Activated naive CD4-positive, alpha-beta T cell (primary cell): ENCODE measurements around the gene NPAS2.

Experiments
- DNase-seq, 4 experiments: peaks; one replicate each; lab custom pipeline; 2025; lab: John Stamatoyannopoulos, UW

The NPAS2 gene

DNA sequence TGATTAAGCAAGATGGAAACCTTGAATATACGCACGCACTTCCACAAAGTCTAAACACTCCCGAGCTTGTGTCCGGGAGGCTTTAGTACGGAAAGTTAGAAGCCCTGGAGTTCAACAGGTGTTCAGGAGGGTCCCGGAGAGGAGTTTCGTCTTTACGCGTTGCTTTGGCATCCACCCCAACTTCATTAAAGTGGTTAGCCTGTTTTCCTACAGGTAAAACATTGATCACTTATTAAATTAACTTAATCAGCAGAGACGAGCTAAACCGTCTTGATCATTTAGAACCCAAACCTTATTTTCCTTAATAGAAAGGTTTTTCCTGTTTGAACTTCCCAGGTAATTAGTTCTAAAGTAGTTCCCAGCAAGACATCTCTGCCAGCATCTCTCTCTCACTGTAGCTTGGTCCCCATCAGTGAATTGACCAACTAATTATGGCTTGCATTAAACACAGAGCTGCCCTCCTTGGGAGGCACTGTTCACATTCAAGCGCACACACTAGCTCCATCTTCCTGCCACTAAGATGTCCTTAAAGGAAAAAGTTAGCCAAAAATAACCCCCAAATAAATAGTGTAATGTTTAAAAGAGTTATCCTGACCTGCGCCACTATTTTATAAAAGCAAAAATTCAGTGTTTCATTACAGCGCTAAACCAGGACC lies 1.4 kb downstream of the NPAS2 start:
- no peak for DNase-seq

DNA sequence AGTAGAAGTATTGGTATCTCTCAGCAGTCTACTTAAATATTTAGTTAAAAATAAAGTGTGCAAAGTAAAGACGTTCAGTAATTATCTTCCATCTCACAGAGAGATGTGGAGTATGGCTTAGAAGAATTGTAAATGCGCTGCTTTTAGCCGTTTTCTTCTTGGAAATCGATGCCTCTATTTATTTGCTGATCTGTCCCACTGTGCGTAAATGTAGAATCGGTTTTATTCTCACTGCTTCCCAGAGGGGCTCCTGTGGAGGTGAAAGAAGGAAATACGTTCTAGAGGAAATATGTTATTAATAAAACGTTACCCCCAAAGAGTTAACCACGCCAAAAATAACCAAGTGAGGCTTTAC lies 1.9 kb downstream of the NPAS2 start:
- no peak for DNase-seq

DNA sequence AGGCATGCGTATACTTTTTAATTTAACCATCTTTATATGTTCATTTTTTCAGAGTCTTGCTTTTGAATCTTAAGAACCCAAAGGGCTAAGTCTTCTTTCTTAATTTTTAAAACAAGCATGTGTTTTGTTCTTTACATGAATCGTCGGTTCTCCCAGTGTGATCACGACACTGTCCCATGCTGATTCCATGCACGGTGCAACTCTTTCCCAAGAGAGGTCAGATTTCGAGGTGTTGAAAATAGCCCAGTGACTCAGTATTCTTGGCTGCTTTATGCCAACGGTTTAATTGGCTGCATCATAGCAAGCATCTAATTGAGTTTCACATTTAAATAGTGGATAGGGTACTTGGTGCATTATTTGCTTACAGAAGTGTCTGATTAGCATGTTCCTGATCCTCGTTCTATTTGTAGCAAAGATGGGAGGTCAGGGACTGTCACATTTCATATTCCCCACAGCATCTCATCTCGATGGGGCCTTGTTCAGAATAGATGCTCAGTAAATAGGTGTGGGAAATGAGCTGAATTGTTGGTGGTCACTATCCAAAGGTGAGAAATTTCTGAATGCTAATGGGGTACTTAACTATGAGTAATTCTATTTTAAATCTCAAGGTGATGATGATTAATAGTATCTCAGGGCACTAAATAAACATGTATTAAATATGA lies 2.8 kb downstream of the NPAS2 start:
- no peak for DNase-seq

DNA sequence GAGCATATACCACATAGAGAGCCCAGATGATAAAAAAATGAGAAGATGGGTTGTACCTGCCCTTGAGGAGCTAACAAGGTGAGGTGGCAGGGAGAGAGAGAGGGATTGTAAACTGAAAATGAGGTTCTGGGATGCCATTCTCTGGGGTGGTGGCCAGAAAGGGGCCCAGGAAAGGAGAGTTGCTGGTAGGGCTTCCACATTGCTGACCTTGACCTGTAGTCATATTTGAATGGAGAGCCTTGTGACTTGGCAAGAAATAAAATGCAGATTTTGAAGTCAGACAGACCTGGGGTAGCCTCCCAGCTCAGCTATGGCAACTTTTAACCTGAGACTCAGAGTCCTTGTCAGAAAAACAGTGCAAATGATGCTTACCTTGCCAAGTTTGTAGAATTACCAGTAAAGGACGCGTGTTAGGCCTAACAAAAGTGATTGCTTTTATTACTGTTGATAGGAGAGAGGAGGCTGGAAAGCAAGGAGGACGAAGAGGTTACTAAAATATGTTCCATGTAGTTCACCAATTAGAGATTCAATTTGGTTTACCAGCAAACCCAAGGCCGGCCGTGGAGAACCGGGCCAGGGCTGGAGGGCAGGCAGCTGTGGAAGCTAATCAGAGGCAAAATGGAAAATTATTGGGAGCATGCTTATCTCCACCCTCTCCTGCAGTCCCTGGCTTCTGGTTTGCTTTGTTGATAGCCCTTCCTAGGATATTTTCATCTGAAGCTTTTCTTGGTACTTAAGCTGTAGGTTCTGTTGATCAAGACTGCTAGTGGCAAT lies 3.9 kb downstream of the NPAS2 start:
- no peak for DNase-seq

DNA sequence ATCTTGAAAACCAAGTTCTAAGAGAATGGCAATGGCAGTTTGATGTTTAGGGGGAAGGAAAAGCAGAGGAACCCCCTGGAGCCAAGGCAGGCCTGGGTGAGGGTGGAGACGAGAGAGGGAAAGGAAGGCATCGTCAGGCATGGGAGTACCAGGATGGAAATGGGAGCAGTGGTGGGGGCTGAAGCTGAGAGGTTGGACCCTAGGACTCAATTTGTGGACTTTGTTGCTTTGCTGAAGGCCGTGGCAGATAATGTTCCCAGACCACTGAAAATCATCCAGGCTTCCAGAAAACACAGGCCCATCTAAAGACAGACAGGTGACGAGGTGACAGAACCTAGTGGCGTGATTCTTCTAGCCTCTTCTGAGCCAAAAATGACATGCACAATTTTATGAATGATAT lies 4.9 kb downstream of the NPAS2 start:
- no peak for DNase-seq

DNA sequence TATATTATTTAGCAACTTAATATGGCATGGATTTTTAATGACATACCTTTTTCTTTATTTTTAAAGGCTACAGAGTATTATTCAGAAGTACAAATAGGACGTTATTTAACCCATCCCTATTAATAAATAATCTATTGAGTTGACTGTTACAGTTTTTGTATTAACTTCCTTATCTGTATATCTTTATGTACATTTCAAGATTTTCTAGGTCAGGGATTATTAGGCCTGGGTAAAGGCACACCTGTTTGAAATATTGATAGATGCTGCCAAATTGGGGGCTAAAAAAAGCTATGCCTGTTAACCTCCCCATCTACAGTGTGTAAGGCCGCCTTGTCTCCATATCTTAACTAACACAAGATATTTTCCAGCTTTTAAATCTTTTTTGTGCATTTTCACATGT lies 6.6 kb downstream of the NPAS2 start:
- DNase-seq = no peak

DNA sequence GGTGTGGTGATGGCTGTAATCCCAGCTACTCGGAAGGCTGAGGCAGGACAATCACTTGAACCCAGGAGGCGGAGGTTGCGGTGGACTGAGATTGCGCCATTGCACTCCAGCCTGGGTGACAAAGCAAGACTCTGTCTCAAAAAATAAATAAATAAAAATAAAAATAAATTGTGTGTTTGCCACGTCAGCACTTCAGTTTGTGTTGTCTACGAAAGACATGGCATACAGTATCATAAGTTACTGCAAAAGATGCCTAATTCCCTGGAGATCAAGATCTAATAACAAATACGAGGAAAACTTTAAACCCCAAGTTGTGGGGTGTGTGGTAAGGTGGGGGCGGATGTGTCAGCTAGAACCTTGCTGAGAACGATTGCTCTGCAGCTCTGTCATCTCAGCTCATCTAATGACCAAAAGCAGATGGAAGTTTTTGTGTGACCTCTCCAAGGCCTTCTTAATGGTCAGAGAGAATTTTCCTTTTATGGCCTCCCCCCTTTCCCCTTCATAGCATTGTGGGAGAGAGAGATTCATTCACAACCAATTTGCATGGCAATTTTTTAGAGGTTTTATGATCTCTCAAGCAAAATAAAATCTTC lies 11.3 kb downstream of the NPAS2 start:
- no peak for DNase-seq

DNA sequence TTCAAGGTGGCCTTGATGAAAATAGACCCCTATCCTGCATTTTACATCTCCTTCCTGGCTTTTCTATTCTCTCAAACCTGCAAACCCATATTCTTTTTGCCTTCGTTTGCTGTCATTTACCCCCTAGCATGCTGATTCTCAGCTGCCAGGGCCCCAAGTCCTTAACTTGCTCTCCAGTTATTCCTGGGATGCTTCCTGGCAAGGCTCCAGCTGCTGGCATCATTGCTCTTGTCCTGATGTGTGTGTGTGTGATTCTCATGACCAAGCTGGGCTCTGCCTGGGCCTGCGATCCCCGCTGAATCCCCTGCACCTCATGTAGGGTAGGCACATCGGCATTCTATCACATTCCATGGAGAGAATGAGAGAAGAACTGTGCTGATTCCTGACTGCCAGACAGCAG lies 11.9 kb downstream of the NPAS2 start:
- no peak for DNase-seq

DNA sequence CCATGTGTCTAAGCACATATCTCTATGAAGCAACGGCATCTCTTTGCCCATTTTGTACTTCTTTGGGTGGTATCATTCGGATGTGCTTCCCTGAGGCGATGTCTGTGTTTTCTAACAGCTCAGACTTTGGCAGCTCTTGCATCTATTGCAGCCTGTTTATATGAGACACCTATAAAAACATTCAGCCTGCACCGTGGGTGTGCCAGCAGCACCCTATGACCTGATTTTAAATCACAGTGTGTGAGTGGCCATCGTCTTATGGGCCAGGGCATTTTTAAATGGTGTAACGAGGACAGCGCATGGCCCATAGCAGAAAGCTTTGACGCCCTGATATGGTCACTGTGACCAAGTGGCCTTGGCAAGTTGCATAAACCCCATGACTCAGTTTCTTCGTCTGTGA lies 12.9 kb downstream of the NPAS2 start:
- DNase-seq = no peak

DNA sequence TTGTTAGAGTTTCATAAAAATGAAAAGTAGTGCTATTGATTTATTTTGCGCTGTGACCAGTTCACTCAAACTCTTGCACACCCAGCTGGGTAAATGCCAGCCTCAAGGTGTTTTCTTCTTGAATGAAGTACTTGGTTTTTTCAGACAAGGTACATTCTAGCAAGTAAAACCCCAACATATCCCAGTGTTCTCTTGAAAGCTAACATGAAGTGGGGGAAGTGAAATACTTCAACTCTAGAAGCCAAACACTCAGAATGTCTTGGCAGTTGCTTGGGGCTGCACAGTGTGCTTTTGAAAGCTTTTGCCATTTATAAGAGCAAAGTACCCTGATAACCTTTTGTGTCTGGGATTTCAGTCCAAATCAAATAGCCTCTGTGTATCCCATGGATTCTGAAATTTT lies 13.4 kb downstream of the NPAS2 start:
- DNase-seq = no peak

DNA sequence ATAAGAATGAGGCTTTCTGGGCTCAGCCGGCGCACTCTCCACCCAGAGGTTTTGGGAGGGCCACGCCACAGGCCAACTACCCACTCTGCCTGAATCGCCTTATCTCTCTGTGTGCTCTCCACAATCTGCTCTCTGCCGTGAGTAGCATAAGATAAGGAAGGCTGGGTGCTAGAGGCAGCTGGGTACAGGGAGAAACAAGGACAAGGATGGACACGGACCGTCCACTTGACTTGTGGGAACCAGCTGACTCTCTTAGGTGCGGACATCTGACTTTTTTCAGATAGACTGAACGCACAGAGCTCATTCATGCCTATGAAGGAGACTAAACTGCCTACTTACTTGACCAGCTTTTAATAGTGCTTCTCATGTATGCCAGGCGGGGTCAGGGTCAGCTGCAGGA lies 14.3 kb downstream of the NPAS2 start:
- no peak for DNase-seq

DNA sequence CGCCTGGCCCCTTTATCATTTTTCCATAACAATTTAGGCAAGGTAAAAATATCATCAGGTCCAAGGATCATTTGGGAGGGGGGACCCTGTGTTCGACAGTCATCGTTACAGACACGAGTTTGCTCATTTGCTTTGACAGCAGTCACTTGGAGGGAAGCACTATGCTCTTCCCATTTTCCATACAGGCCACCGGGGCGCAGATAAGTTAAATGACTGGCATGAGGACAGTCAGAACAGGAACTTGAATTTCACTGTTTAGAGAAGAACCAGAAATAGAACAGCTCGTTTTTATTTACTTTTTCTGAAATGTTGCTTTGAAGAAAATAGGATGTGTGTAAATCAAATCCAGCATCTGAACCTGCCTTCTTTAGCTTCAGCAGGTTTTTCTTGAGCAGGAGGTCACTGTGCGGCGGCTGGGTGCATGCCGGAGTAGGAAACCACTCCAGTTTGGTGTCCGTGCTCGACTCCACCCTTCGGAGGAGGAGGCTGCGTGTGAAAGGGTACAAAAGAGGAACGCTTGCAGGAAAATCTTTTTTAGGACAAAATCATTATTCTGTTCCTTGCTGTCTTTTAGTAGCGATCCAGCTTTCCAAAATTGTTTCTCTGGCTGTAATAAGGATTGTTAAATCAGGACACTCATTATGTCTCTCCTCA lies 15.2 kb downstream of the NPAS2 start:
- DNase-seq = no peak

DNA sequence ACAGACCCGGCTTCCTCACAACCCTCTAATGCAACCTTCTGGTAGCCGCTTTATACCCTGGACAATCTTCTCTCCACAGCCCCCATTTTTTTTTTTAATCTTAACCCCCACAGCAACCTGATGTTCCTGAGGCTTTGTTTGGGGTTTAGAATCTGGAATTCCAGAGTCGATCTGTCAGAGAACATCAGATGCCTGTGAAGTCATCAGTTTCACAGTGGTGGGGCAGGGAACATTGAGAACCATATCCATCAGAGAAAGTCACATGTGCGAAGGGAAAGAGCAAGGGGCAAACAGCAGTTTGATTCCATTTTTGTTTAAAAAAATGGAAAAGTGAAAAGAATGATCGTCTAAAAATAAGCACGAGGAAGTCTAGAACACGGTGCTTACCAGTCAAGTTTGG lies 20.6 kb downstream of the NPAS2 start:
- no peak for DNase-seq

DNA sequence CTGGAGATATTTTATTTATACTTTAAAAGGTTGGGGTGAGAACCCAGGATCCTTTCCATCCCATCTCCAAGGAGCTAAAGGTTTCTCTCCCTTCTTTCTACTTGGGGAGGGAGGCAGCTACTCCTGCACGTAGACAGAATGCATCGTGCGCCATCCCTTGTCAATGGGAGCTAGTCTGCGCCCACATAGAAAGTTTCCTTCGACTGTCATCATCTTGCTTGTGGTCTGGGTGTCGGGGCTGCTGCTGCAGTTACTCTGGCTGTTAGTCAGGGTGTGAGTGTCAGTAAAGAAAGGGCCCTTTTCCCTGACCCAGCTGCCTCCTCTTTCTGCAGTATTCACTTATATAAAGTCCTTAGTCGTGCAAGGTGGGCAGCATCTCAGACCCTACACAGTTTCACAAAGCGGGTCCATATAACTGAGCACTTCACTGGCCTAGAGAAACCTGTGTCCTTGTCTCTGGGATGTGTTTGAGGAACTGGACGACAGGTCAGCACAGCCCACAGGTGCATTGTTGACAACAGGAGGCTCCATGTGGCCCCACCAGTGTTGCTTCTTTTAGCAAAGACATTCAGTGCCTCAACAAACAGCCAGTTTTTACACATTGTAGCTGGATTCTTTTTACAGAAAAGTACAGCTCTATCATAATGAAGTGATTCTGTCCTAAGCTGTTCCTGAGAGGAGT lies 22.4 kb downstream of the NPAS2 start:
- DNase-seq = no peak

DNA sequence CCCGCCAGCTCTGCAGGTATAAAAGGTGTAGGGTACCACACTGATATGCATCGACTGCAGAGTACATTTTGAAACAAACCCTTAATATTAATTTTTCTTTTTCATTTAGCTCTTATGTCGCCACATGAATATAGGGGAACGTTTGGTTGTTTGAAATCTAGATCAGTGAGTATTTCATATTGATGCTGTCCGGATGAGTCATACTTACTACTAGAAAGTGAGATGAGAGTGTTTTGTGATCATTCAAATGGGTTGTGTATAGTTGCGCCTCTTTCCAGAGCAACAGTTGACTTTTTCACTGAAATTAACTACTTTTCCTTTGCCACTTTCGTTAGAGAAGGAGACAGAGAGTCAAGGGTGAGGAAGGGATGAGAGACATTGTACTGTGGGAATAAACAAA lies 24.6 kb downstream of the NPAS2 start:
- no peak for DNase-seq

DNA sequence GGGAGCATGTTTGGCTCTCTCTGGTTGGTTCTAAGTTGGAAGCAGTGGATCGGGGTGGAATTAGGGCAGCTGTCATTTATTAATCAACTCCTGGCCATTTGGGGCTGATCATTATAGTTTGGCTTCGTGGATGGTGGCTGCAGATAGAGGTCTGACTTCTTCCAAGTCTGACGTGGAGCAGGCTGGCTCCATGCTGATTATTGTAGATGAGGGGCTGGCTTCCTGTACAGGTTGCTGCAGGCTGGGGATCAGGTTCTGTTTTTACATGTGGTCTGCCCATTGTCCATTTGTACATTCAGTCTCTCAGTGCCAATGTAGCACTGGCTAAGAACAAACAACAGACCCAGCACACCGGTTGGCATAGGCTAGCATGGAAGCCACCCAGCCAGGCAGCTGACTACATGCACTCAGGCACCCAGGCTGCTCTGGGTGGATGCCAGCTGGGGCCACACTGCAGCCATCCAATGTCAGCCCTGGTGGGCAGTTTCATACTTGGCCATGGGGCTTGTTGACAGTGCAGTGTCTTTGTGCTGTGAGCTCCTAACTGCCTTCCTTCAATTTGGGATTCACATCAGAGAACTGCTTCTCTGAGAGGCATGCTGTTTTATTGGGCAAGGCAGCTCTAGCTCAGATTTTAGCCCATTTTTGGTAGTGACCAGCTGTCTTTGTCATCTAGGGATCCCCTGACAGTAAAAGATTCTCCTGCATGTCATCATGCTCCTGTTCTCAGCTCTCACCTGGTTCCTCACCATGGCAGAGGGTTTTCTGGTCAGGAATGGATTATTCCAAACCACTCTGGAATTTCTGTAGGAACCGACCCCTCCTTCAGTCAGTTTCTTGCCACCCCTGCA lies 25.4 kb downstream of the NPAS2 start:
- no peak for DNase-seq

DNA sequence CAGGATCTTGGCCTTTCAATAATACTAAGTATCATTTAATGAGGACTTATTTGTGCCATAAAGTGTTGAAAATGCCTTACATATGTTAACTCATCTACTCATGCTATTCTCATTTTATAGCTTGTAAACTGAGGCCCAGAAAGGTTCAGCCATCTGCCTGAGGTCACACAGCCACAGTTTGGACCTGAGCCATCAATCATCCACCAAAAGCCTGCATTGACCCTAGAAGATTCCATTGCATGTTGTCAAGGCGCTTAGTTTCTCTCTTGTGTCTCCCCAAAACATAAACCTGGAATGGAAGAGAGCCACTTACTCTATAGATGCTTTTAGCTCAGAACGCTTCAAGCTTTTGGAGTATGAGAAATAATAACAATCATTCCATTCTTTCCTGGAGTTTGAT lies 26.8 kb downstream of the NPAS2 start:
- no peak for DNase-seq

DNA sequence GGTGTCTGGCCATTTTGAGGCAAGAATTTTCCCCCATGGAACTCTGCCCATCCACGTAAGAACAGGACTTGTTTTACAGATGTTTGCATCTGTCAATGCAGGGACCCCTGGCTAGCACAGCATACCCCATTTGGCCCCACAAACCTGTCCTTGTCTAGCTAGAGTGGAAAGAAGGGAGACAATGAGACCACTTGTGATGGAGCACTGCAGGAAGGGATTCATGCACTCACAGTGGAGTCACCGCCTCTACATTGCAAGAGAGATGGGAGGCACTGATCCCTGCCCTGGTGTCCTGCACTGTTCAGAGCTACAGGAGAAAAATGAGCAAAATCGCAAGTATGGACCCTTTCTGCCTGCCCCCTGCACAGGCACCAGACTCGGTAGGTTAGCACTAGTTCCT lies 32.5 kb downstream of the NPAS2 start:
- DNase-seq = no peak

DNA sequence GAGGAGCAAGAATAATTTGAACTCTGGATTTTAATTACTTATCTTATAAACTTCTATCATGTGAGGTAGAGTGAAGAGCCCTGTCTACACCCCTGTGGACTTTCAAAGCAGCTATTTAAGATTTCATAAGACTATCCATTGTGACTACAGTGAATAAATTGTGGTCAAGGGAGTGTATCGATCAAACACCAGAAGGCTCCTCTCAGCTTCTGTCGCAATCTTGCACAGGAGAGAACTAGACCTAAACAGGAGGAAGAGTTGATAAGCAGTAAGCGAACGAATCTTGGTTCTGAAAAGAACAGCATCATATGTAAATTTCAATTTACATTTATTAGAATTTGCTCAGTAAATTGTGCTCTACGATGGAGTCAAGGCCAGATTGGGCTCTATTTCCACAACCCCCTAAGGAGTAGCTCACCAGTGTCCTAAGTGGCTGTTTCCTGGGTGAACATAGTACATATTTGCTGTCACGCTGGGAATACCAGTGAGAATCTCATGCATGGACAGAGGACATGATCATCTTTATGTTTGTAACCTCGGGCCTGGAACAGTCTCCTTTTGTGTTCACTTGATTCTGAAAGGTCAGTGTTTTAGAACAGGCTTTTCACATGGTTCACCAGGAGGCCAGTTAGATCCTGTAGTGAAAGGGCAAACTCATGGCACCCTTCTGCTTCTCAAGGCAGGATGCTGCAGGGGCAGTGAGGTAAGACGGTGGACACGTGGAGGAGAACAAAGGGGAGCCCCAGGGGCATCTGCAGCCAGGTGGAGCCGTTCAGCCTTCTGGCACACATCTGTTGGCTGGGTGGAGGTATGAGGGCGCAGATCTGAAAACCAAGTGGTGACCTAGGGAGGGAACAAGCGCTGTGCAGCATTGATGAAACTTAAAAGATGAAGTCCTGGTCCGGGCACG lies 33.3 kb downstream of the NPAS2 start:
- no peak for DNase-seq
